ENCODE measurements around the gene LNX2. TPM values are rescaled to one million over a fixed set of nuclear protein-coding genes. Genes with fewer than 3 reads are reported as not detected.

LNX2 gene
- total RNA-seq, 1 donor from 2014 or later = 10.6 TPM

DNA sequence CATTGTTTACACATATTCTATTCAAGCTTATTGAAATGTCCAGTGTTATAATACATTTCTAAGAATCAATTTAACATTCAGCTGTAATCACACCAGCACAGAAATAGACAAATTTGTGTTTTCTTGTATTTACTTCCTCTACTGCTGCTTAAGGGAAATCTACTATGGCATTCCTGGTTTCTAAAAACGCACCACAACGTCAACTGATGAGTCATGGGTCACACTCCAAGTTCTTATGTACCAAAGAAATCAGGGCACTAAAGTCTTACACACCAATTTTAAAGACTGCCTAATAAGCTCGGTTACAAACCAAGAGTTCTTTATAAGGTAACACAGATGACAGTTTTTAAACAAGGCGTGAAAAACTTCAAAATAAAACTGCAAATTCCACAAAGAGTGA is 13.2 kb downstream of the LNX2 start:
- DNase-seq (ENCODE audit: low read depth, low spot score) = peak; percentile 56

DNA sequence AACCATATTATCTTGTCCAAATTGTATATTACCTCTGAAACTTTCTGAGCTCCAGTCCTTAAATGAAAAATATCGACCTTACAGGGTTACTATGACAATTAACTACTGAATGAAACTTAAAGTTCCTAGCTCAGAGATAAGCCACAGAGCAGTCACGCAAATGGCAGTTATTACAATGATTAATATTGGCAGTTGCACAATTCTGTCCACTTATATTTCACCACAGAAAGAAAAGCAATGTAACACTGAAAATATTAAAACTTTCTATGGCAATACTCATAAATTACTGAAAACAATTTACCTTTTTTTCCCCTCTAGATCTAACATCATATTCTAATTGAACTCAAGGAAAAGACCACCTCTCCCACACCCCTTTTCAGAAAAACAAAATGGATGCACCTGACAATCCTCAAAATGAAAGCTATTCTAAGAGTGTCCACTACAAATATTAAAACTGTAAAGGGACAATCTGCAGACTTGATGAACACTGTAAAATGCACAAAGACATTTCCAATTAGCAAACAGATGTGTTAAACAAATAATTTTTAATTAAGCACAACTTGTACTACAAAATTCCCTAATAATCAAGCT is 14.6 kb downstream of the LNX2 start:
- no peak for DNase-seq (ENCODE audit: low read depth, low spot score)

DNA sequence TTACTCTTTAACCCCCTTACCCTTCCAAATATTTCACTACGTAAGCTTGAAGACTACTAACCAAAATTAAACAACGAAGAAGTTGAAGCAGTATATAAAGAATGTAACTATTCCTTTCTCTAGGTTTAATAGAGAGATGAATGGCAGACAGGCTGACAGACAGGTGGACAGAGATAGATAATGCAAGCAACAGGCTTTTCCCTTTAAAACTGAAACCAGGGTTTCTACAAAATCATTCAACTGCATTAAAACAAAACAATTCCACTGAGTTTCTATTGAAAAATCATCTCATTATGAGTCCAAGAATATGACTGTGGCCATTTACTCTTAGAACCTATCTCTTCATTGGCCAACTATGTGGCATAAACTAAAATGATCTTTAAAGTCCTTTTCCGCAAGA is 15.2 kb downstream of the LNX2 start:
- DNase-seq (ENCODE audit: low read depth, low spot score) = no peak

DNA sequence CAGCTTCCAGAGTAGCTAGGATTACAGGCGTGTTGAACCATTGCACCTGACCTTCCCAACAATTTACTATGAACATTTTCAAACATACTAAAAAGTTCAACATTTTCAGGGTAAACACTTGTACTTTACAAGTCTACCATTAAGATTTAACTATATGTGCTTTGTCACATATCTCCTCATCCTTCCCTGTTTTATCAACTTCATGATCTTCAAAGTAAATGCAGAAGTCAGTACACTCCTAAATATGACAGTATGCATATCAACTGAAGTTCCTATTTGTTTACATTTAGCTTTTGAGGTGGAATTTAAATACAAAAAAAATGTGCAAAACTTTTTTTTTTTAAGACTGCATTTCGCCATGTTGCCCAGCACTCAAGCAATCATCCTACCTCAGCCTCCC is 18.5 kb downstream of the LNX2 start:
- no peak for DNase-seq (ENCODE audit: low read depth, low spot score)

DNA sequence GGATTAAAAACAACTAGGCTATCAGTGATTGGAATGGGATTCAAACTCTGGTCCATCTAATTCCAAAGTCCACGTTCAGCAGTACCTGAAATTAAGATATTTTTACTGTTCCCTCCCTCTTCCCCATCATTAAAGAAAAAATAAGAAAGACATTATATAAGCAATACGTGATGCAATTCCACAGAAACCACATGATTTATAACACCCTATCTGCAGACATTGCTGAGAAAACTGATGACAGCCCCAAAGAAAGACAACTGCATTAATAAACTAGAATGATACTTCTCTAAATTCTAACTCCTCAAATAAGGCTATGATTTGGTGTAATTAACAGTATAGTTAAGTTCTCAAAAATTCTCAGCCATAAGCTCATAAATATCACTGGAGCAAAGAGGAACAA is 19.1 kb downstream of the LNX2 start:
- DNase-seq (ENCODE audit: low read depth, low spot score) = no peak

DNA sequence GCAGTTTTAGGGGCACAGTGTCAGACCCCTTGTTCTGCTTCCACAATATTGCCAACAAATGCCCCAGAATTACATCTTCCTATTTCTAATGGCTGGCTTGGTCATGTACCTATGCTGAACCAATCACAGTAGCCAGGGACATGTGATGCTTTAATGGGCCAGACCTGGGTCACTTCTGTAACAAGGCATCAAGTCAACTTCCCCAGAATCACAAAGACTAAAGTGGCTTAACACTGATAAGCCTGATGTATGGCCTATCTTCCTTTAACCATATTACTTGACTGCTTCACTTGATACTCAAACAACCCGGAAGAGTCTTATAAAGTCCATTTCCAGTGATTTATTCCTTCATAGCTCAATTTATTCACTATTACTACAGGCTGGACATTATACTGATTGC is 19.6 kb downstream of the LNX2 start:
- DNase-seq (ENCODE audit: low read depth, low spot score) = no peak

DNA sequence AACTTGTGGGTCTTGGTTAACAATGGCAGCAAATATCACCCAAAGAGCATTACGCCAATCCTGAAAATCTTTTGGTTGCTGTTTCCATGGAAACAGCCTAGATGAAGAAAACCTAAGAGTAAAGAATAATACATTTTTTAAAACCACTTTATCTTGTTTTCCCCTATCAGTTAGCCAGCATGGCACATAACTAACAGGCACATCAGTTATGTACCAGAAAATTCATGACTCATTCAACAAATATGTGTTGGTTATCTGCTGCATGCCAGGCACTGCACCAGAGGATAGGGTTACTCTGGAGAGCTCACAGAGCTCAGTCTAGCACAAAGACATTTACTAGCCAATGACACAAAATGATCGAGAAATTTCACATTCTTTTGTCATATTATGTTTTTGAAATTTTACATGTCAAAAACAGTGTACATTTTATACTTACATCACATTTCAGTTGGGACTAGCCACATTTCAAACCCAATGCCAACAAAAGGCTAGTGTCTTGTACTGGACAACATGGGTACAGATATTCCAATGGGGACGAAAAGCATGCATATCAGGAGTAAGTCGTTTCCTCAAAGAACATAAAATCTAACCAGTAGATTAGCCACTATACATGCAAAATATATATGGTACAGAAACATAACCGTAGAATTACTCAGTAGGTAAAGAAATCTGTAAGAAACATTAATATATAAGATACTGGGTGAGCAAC is 20.3 kb downstream of the LNX2 start:
- DNase-seq (ENCODE audit: low read depth, low spot score) = peak; percentile 57

DNA sequence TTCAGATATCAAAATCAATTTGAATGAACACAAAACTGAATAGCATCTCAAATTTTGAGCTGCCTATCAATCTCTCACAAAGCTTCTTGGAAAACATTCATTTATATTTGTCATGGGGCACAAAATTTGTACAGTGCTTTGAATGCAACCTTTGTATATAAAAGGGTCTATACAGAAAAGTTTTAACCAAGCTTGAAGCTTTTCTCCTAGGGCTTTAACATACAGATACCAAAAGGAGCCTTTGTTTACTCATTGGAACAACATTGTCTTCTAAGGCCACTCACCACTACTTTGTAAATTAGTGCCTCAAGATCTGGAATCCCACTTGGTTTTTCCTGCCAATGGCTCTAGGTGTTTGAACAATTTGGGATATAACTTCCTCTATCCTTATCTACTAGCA is 21.2 kb downstream of the LNX2 start:
- no peak for DNase-seq (ENCODE audit: low read depth, low spot score)

DNA sequence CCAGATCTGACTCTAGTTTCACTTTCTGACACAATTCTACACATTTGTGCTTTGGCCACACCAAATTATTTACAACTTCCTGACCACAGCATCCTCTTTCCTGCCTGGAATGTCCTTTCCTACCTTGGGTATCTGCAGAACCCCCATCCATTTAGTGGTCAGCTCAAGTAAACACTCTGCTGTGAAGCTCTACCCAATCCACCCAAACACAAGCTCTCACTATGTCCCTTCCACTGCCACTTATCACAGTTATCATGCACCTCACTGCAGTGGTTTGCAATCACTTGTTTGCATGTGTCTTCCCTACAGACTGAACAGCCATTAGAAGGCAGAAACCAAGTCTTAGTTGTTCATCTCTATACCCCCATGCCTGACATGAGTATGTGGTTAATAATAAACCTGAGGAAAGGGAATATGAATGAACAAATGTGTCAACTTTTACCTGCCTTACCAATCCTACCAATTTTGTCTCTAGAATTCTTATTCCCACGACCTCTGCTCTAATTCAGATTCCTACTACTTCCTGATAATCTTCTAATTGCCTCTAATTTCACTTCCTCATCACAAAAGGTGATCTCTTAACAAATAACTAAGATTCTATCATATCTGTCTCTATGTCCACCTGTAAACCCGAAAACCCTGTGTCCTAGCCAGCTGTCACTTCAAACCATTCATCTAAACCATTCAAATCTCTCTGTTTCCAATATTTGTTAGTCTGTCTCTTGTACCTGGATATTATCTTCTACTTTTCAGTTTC is 25.1 kb downstream of the LNX2 start:
- DNase-seq (ENCODE audit: low read depth, low spot score) = no peak

DNA sequence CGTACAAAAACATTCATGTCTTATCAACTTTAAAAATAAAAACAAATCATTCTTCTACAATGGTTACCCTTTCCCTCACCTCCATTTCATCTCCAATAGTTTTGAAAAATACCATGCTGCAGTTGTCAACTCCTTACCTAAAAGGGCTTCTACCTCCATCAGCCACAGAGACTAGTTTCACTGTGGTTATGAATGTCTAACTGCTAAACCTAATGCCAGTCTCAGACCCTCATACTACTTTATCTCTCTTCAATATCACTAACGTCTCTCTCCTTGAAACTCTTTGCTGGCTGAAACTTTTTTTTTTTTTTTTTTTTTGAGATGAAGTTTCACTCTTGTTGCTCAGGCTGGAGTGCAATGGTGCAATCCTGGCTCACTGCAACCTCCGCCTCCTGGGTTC is 27.1 kb downstream of the LNX2 start:
- no peak for DNase-seq (ENCODE audit: low read depth, low spot score)

DNA sequence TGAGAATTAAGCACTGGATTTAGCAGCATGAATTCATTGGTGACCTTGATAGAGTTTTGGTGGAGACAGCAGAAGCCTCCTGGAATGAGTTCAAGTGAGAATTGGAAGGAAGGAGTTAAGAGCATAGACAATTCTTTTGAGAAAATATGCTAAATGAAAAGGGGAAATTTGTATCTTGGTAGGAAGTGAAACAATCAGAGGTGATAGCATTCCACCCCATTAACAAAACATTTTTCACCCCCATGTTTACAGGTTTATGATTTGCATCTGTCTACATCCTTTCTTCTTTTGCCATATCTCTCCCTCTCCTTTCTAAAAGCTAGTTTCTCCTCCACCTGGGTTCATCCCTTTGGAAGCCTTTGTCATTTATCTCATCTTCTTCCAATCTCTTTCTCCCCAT is 27.5 kb downstream of the LNX2 start:
- DNase-seq (ENCODE audit: low read depth, low spot score) = no peak

DNA sequence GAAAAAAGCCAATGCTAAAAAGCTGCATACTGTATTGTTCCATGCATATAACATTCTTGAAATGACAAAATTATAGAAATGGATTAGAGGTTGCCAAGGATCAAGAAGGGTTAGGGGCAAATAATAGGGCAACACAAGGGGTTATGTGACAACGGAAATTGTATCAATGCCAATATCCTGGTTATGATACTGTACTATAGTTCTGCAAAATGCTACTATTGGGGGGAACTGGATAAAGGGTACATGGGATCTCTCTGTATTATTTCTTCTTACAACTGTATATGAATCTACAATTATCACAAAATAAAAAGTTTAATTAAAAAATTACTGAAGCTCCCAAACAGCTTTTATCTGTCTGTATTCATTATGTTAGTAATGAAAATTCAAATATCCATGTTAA is 31.9 kb downstream of the LNX2 start:
- DNase-seq (ENCODE audit: low read depth, low spot score) = no peak

DNA sequence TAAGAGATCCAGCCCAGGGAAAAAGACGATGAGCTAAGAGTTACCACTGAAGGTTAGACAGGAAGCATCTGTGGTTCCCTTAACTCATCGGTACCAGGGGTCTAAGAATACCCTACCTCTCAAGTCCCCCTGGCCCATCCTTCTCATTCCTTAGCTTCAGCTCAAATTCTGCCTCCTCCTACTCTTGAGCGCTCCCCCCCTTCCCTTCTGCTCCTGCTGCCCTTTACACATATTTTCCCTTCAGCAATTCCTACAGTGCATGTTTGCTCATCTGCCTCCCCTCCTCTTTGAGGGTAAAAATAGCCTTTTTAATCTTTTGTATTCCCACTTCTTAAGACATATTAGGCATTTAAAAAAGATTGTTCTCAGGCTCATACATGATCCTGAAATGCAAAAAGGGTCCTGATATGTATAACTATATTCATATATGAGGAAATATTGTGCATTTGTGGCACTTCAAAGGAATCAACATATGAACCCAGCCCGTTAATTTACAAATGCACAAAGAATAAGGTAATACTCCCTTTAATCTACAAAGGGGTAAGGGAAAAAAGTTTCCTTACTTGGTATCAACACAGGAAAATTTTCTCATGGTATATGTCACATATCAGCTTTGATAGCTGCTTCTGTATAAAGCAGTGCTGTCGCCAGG is 33.1 kb downstream of the LNX2 start:
- no peak for DNase-seq (ENCODE audit: low read depth, low spot score)

DNA sequence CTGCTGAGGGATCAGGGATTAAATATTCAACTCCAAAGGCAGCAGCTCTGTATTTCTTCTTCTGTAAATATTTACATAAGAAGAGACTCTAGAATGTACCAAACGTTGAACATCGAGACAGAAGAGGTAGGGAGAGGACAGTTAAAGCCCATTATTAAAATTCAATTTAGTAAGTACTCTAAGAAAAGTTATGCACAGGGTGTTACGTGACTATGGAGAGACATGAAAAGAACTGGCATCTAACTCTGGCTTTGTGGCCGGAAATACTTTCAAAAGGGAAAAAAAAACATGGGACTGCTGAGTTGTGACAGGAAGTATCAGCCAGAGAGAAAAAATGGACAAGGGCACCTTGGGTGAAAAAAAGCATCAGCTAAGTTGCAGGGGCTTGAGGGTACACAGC is 36.7 kb downstream of the LNX2 start:
- DNase-seq (ENCODE audit: low read depth, low spot score) = no peak

DNA sequence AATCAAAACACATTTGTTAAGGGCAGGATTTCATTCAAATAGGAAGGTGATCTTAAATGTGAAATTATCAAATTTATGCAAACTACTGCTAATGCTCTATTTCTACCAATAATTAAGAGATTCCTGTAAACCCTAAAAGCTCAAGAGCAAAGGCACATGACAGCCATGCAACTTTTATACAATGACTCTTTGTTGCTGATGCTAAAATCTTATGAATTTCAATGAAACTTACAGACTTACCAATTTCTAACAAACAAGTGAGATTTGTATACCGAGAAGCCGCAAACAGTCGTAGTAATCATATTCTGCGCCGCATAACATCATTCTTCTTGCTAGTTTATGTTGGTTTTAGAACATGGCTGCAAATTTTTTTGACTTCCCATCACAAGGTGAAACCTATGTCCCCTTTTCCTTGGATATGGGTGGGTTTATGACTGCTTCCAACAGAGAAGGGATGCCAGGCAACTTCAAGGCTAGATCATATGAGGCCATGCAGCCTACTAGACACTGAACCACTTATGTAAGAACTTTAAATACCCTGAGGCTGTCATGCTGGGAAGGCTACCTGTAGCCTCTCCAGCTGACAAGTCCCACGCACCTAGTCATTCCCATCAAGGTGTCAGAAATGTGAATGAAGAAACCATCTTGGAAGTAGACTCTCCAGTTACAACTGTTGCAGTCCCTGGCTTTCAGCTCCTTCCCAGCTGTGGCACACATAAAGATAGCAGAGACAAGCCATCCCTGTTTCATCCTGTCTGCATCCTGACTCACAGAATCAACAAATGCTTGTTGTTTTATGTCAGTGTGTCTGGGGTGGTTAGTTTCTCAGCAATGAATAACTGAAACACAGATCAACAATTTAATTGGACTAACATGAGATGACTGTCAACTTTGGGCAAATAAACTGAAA is 42.0 kb downstream of the LNX2 start:
- DNase-seq (ENCODE audit: low read depth, low spot score) = no peak

DNA sequence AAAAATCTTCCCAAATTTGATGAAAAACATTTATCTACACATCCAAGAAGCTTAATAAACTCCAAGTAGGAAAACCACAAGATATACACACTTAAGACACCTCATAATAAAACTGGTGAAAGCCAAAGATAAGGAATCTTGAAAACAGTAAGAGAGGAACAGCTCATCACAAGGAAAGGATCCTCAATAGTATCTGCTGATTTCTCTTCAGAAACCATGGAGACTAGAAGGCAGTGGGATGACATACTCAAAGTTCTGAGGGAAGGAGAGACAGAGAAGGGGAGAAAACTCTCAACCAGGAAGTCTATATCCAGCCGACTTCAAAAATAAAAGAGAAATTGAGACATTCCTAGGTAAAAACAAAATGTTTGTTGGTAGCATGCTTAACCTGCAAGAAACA is 45.7 kb downstream of the LNX2 start:
- no peak for DNase-seq (ENCODE audit: low read depth, low spot score)

DNA sequence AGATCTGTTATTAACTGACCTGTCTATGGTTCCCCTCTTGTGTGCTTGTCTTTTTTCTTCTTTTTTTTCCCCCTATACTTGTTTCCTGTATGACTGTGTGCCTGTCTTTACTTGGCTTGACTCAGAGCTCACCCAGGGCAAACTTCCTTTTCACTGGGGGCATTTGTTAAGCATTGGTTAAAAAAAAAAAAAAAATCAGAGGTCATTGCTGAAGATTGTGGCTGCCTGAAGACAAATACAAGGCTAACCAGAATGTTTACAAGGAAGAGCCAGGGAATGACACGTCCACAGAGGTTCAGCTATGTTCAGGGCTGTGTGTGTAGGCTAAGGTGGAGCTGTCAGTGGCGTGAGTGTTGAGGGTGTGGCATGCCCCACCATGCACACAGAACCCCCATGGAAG is 47.1 kb downstream of the LNX2 start:
- peak; percentile 24 for DNase-seq (ENCODE audit: low read depth, low spot score)

DNA sequence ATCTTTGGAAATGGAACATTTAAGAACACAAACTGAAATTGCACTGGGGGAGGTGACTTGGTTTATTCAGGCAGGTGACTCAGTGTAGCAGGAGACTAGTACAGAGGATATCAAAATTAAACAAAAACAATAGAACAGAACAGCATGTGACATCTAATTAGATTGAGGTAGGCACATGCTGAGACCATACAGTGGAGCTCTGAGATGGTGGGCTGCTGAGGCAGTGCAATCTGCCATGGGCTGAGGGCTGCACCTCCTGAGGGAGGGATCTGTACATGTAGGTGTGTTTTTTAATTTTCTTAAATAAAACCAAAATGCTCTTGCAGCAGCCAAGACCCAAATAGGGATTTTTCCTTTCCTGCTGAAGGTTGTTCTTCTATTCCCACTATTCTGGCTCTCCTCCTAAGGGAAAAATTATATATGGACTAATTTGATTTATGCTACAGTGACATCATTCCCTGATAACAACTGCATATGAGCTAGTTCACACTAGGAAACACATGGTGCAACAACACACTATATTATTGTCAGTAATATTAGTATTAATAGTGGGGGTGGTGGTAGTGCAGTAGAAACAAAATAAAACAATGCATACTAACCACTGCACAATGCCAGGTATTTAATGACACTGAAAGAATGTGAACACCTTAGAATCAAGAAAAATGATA is 48.0 kb downstream of the LNX2 start:
- DNase-seq (ENCODE audit: low read depth, low spot score) = no peak

DNA sequence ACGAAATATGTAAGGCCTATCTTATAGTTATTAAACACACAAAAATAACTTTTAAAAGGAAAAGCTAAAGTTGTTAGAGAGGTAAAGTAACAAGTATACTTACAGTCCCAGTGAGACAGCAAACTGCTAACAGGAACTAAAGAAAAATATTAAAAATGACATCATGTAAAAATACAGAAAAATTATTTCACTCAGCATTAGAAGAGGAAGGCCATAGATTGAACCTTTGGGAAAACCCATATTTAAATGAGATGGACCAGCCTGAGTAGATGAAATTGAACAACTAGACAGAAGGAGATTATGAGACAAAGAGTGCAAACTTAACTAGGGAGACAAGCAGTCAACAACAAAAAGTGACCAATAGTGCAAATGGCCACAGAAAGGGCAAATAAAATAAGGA is 49.4 kb downstream of the LNX2 start:
- no peak for DNase-seq (ENCODE audit: low read depth, low spot score)

DNA sequence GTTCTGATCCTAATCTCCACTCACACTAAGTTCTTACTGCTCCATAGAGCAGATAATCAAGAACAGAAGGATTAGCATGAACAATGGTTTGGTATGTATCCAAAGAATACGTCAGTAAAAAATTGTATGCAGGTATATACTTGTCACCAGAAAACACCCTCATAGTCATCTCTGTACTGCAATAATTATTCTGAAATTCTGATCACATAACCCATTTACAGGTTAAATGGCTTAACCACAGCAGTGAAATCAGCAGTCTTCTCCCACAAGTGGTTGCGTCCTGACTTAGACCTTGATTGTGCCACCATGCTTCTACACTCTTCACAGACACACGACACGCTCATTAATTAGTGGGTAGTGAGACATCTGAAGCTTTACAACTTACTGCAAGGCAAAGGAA is 50.9 kb downstream of the LNX2 start:
- DNase-seq (ENCODE audit: low read depth, low spot score) = no peak

DNA sequence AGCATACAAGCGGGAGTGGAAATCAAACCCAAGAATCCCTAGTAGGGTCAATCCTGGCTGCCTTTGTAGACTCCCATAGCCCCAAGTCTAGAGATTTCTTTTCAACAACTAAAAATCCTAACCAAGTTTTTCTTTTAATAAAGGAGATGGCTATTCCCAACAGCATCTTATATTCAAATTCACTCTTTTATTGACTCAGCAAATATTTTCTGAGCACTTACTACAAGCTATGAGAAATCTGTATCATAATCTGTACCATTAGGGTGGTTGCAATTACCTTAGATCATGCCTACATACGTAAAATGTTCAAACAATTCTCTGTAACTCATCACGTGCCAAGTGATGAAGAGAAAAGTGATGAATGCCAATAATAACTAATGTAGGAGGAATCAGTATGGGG is 54.5 kb downstream of the LNX2 start:
- DNase-seq (ENCODE audit: low read depth, low spot score) = no peak
